ENCODE data around the gene MALSU1.

GRCh38 chr7:23333671-23334246 lies 34.6 kb downstream of the MALSU1 start:
- TF ChIP-seq CTCF (IDR thresholded peaks at IDR 0.05 in 4 of 5, conservative IDR thresholded peaks at IDR 0.05 in 1 of 5): no peak
- no peak for TF ChIP-seq POLR2A (IDR thresholded peaks at IDR 0.05)
